Esophagus squamous epithelium (tissue), 4 donors: Measurements from ENCODE around the gene SPECC1.

Experiments used
- CTCF ChIP-seq, 6 experiments: fragments of 450-650 bp in 4 of 6; fragments of 200-600 bp in 2 of 6; sonication (generic) in 2 of 6; IDR thresholded peaks; one replicate each; pipeline ENCODE4 v1.5.1; 2016 to 2019; ENCODE audit warnings: antibody characterized with exemption in 6 of 6, mild to moderate bottlenecking in 4 of 6, moderate library complexity in 4 of 6
- POLR2A ChIP-seq, 4 donors: fragments of 450-650 bp; IDR thresholded peaks; one replicate each; pipeline ENCODE4 v1.6.1; 2017; ENCODE audit warnings: antibody characterized with exemption in 4 of 4, mild to moderate bottlenecking in 4 of 4, moderate library complexity in 3 of 4

- TF ChIP-seq POLR2A (IDR thresholded peaks at IDR 0.05) (no peak), CTCF (IDR thresholded peaks at IDR 0.05) (peak; percentile 72 to 86 (median 78))
Measured at GRCh38 chr17:19992803-19993713, 16.1 kb upstream of the SPECC1 start.
